Liver (tissue), 3 donors: ENCODE results near the gene AEBP2.

Experiments used
- GABPA ChIP-seq, 2 donors: IDR thresholded peaks in 1 of 2; conservative IDR thresholded peaks in 1 of 2; 2 replicates each; pipeline ENCODE4 v1.6.1; 2016; ENCODE audit warnings: antibody characterized with exemption in 2 of 2, mild to moderate bottlenecking in 1 of 2, moderate library complexity in 1 of 2
- YY1 ChIP-seq: IDR thresholded peaks from 2 replicates; pipeline ENCODE4 v1.6.1; 2016; ENCODE audit warnings: antibody characterized with exemption, mild to moderate bottlenecking
- TF ChIP-seq, protein P1 (sequence below): fragments of 150-350 bp; IDR thresholded peaks from 2 replicates; pipeline ENCODE4 v1.5.1; 2017; ENCODE audit warnings: improper control_type of control experiment, low read depth, low read length; ENCODE audit not compliant: missing input control
- TF ChIP-seq, protein P2 (sequence below): IDR thresholded peaks from 2 replicates; pipeline ENCODE4 v1.6.1; 2016; ENCODE audit warnings: antibody characterized with exemption
- TF ChIP-seq, protein P3 (sequence below): IDR thresholded peaks from 2 replicates; pipeline ENCODE4 v1.6.1; 2016; ENCODE audit warnings: antibody characterized with exemption
- donor health status: healthy.
- donor health status: healthy.

DNA sequence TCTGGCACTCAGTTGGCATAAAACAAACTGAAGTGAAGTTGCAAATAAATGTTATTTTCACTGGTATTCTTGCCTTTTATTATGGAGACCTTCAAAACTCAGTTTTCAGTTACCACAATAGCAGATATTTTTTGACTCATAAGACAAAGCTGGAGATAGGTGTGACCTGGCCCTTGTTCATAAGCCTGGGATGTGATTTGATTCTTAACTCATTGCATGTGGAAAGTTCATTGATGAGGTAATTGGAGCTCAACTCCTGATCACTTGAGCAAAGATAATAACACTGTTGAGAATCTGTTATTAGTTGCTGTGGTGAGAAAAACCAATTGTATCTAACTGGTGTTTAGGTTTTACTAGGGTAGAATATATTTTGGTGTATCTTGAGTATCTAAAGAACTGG is 105.1 kb downstream of the AEBP2 start:
- TF ChIP-seq, protein P1, sequence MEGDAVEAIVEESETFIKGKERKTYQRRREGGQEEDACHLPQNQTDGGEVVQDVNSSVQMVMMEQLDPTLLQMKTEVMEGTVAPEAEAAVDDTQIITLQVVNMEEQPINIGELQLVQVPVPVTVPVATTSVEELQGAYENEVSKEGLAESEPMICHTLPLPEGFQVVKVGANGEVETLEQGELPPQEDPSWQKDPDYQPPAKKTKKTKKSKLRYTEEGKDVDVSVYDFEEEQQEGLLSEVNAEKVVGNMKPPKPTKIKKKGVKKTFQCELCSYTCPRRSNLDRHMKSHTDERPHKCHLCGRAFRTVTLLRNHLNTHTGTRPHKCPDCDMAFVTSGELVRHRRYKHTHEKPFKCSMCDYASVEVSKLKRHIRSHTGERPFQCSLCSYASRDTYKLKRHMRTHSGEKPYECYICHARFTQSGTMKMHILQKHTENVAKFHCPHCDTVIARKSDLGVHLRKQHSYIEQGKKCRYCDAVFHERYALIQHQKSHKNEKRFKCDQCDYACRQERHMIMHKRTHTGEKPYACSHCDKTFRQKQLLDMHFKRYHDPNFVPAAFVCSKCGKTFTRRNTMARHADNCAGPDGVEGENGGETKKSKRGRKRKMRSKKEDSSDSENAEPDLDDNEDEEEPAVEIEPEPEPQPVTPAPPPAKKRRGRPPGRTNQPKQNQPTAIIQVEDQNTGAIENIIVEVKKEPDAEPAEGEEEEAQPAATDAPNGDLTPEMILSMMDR: no peak
- TF ChIP-seq, protein P2, sequence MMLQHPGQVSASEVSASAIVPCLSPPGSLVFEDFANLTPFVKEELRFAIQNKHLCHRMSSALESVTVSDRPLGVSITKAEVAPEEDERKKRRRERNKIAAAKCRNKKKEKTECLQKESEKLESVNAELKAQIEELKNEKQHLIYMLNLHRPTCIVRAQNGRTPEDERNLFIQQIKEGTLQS: no peak
- TF ChIP-seq, protein P3, sequence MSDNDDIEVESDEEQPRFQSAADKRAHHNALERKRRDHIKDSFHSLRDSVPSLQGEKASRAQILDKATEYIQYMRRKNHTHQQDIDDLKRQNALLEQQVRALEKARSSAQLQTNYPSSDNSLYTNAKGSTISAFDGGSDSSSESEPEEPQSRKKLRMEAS: no peak
- TF ChIP-seq GABPA (IDR thresholded peaks at IDR 0.05 in 1 of 2, conservative IDR thresholded peaks at IDR 0.05 in 1 of 2) (no peak), YY1 (no peak)
